ENCODE measurements around the gene EMP2. TPM values are rescaled to one million over a fixed set of nuclear protein-coding genes. Genes with fewer than 3 reads are reported as not detected.

The EMP2 gene
- 0.22 TPM for polyA plus RNA-seq (2013)

- under 1% methylated on average over 71 of the region's 91 CpGs for WGBS (ENCODE audit: insufficient coverage)
- peak in 2 of 3 donors; percentile 19 to 43 for DNase-seq
- POLR2A ChIA-PET, result interaction anchor here (0.6 kb wide), 1 partner anchor 217 kb away, joined by 6 read pairs; no protein-coding TSS in a partner anchor
Measured at GRCh38 chr16:10579965-10580882, at the start of gene EMP2. Gene EMP2 (minus strand): TSS chr16:10580598. CDS start chr16:10547617, 32,981 bp downstream.

GRCh38 chr16:10629592-10629963 is 49.2 kb upstream of the EMP2 start:
- ChIA-PET POLR2A (no interaction called here), CTCF (interaction anchor here (0.9 kb wide), 1 partner anchor 20 kb away, joined by 4 read pairs; no protein-coding TSS in a partner anchor)
- H3K27me3 ChIP-seq (replicated peaks in 2 of 5; ENCODE audit: control insufficient read depth in 4 of 5, insufficient read depth in 5 of 5, low read length in 4 of 5), result peaks cover 0 to 1% (median 0%) of the 10 kb centered on the region in 5 experiments
- no peak overlapping the region for H3K4me3 ChIP-seq (ENCODE audit: control insufficient read depth in 1 of 7, extremely low read depth in 1 of 7, insufficient read depth in 4 of 7, low read depth in 2 of 7, low read length in 6 of 7)
- WGBS (ENCODE audit: insufficient coverage), result 87% methylated on average over 6 of the region's 6 CpGs
- H3K27ac ChIP-seq (ENCODE audit: insufficient read depth in 1 of 2, low read depth in 1 of 2, low read length in 2 of 2, poor library complexity in 1 of 2, severe bottlenecking in 2 of 2), result no peak overlapping the region
- H3K4me1 ChIP-seq (ENCODE audit: control extremely low read depth in 1 of 4, control insufficient read depth in 4 of 4, insufficient read depth in 4 of 4, low read length in 3 of 4), result peaks cover 0 to 3% (median 0%) of the 10 kb centered on the region in 4 experiments
- H3K36me3 ChIP-seq (ENCODE audit: control insufficient read depth in 4 of 4, insufficient read depth in 4 of 4, low read length in 3 of 4), result no peaks in the 10 kb centered on the region
- DNase-seq, result no peak
- H3K9me3 ChIP-seq (ENCODE audit: control extremely low read depth in 1 of 5, control insufficient read depth in 4 of 5, insufficient read depth in 2 of 5, low read depth in 1 of 5, low read length in 4 of 5), result peaks cover 0 to 1% (median 0%) of the 10 kb centered on the region in 5 experiments

More at GRCh38 chr16:10579965-10580882, at the start of gene EMP2:
- CTCF ChIA-PET, result interaction anchor here (1.3 kb wide), 1 partner anchor 66 kb away, joined by 4 read pairs; no protein-coding TSS in a partner anchor
- Histone ChIP-seq H3K4me1 (ENCODE audit: control extremely low read depth in 1 of 4, control insufficient read depth in 4 of 4, insufficient read depth in 4 of 4, low read length in 3 of 4) (peaks cover 0 to 19% (median 10%) of the 10 kb centered on the region in 4 experiments), H3K4me3 (ENCODE audit: control insufficient read depth in 1 of 7, extremely low read depth in 1 of 7, insufficient read depth in 4 of 7, low read depth in 2 of 7, low read length in 6 of 7) (peak within 1 kb of the TSS; percentile 4 to 71 (median 54)), H3K36me3 (ENCODE audit: control insufficient read depth in 4 of 4, insufficient read depth in 4 of 4, low read length in 3 of 4) (no peaks in the 10 kb centered on the region), H3K27ac (ENCODE audit: insufficient read depth in 1 of 2, low read depth in 1 of 2, low read length in 2 of 2, poor library complexity in 1 of 2, severe bottlenecking in 2 of 2) (no peak within 1 kb of the TSS), H3K9me3 (ENCODE audit: control extremely low read depth in 1 of 5, control insufficient read depth in 4 of 5, insufficient read depth in 2 of 5, low read depth in 1 of 5, low read length in 4 of 5) (peaks cover 0 to 5% (median 3%) of the 10 kb centered on the region in 5 experiments), H3K27me3 (replicated peaks in 2 of 5; ENCODE audit: control insufficient read depth in 4 of 5, insufficient read depth in 5 of 5, low read length in 4 of 5) (peaks cover 0 to 59% (median 33%) of the 10 kb centered on the region in 5 experiments)

- Histone ChIP-seq H3K9me3 (ENCODE audit: control extremely low read depth in 1 of 5, control insufficient read depth in 4 of 5, insufficient read depth in 2 of 5, low read depth in 1 of 5, low read length in 4 of 5) (no peaks in the 10 kb centered on the region), H3K27ac (ENCODE audit: insufficient read depth in 1 of 2, low read depth in 1 of 2, low read length in 2 of 2, poor library complexity in 1 of 2, severe bottlenecking in 2 of 2) (no peak overlapping the region), H3K36me3 (ENCODE audit: control insufficient read depth in 4 of 4, insufficient read depth in 4 of 4, low read length in 3 of 4) (no peaks in the 10 kb centered on the region), H3K4me3 (ENCODE audit: control insufficient read depth in 1 of 7, extremely low read depth in 1 of 7, insufficient read depth in 4 of 7, low read depth in 2 of 7, low read length in 6 of 7) (no peak overlapping the region), H3K27me3 (replicated peaks in 2 of 5; ENCODE audit: control insufficient read depth in 4 of 5, insufficient read depth in 5 of 5, low read length in 4 of 5) (no peaks in the 10 kb centered on the region), H3K4me1 (ENCODE audit: control extremely low read depth in 1 of 4, control insufficient read depth in 4 of 4, insufficient read depth in 4 of 4, low read length in 3 of 4) (peaks cover 0 to 3% (median 0%) of the 10 kb centered on the region in 4 experiments)
- POLR2A ChIA-PET, result no interaction called here
- CTCF ChIA-PET, result no interaction called here
- DNase-seq, result peak; percentile 11 to 65 (median 56)
- 97% methylated on average over 8 of the region's 12 CpGs for WGBS (ENCODE audit: insufficient coverage)
Measured at GRCh38 chr16:10625595-10626357, 45.4 kb upstream of the EMP2 start.

- no peaks in the 10 kb centered on the region for H3K36me3 ChIP-seq (ENCODE audit: control insufficient read depth in 4 of 4, insufficient read depth in 4 of 4, low read length in 3 of 4)
- POLR2A ChIA-PET, result no interaction called here
- H3K4me3 ChIP-seq (ENCODE audit: control insufficient read depth in 1 of 7, extremely low read depth in 1 of 7, insufficient read depth in 4 of 7, low read depth in 2 of 7, low read length in 6 of 7), result no peak overlapping the region
- no peaks in the 10 kb centered on the region for H3K9me3 ChIP-seq (ENCODE audit: control extremely low read depth in 1 of 5, control insufficient read depth in 4 of 5, insufficient read depth in 2 of 5, low read depth in 1 of 5, low read length in 4 of 5)
- 98% methylated on average over 4 of the region's 6 CpGs for WGBS (ENCODE audit: insufficient coverage)
- H3K27ac ChIP-seq (ENCODE audit: insufficient read depth in 1 of 2, low read depth in 1 of 2, low read length in 2 of 2, poor library complexity in 1 of 2, severe bottlenecking in 2 of 2), result no peak overlapping the region
- H3K27me3 ChIP-seq (replicated peaks in 2 of 5; ENCODE audit: control insufficient read depth in 4 of 5, insufficient read depth in 5 of 5, low read length in 4 of 5), result peaks cover 0 to 4% (median 0%) of the 10 kb centered on the region in 5 experiments
- peaks cover 0 to 10% (median 3%) of the 10 kb centered on the region in 4 experiments for H3K4me1 ChIP-seq (ENCODE audit: control extremely low read depth in 1 of 4, control insufficient read depth in 4 of 4, insufficient read depth in 4 of 4, low read length in 3 of 4)
- CTCF ChIA-PET, result interaction anchor here (0.7 kb wide), 1 partner anchor 9 kb away, joined by 3 read pairs; no protein-coding TSS in a partner anchor
- no peak for DNase-seq
Measured at GRCh38 chr16:10624527-10624926, 44.1 kb upstream of the EMP2 start.

- DNase-seq, result no peak
- Histone ChIP-seq H3K27me3 (replicated peaks in 2 of 5; ENCODE audit: control insufficient read depth in 4 of 5, insufficient read depth in 5 of 5, low read length in 4 of 5) (peaks cover 0 to 4% (median 0%) of the 10 kb centered on the region in 5 experiments), H3K27ac (ENCODE audit: insufficient read depth in 1 of 2, low read depth in 1 of 2, low read length in 2 of 2, poor library complexity in 1 of 2, severe bottlenecking in 2 of 2) (no peak overlapping the region), H3K9me3 (ENCODE audit: control extremely low read depth in 1 of 5, control insufficient read depth in 4 of 5, insufficient read depth in 2 of 5, low read depth in 1 of 5, low read length in 4 of 5) (no peaks in the 10 kb centered on the region), H3K36me3 (ENCODE audit: control insufficient read depth in 4 of 4, insufficient read depth in 4 of 4, low read length in 3 of 4) (no peaks in the 10 kb centered on the region), H3K4me3 (ENCODE audit: control insufficient read depth in 1 of 7, extremely low read depth in 1 of 7, insufficient read depth in 4 of 7, low read depth in 2 of 7, low read length in 6 of 7) (no peak overlapping the region), H3K4me1 (ENCODE audit: control extremely low read depth in 1 of 4, control insufficient read depth in 4 of 4, insufficient read depth in 4 of 4, low read length in 3 of 4) (peaks cover 0 to 13% (median 3%) of the 10 kb centered on the region in 4 experiments)
- ChIA-PET CTCF (no interaction called here), POLR2A (no interaction called here)
- 100% methylated on average over 1 of the region's 3 CpGs for WGBS (ENCODE audit: insufficient coverage)
Measured at GRCh38 chr16:10623059-10623458, 42.7 kb upstream of the EMP2 start.

GRCh38 chr16:10622036-10622921 is 41.9 kb upstream of the EMP2 start:
- H3K27me3 ChIP-seq (replicated peaks in 2 of 5; ENCODE audit: control insufficient read depth in 4 of 5, insufficient read depth in 5 of 5, low read length in 4 of 5), result peaks cover 0 to 4% (median 0%) of the 10 kb centered on the region in 5 experiments
- ChIA-PET CTCF (no interaction called here), POLR2A (no interaction called here)
- H3K9me3 ChIP-seq (ENCODE audit: control extremely low read depth in 1 of 5, control insufficient read depth in 4 of 5, insufficient read depth in 2 of 5, low read depth in 1 of 5, low read length in 4 of 5), result no peaks in the 10 kb centered on the region
- no peaks in the 10 kb centered on the region for H3K36me3 ChIP-seq (ENCODE audit: control insufficient read depth in 4 of 4, insufficient read depth in 4 of 4, low read length in 3 of 4)
- no peak overlapping the region for H3K4me3 ChIP-seq (ENCODE audit: control insufficient read depth in 1 of 7, extremely low read depth in 1 of 7, insufficient read depth in 4 of 7, low read depth in 2 of 7, low read length in 6 of 7)
- WGBS (ENCODE audit: insufficient coverage), result 92% methylated on average over 14 of the region's 19 CpGs
- peaks cover 0 to 14% (median 3%) of the 10 kb centered on the region in 4 experiments for H3K4me1 ChIP-seq (ENCODE audit: control extremely low read depth in 1 of 4, control insufficient read depth in 4 of 4, insufficient read depth in 4 of 4, low read length in 3 of 4)
- no peak overlapping the region for H3K27ac ChIP-seq (ENCODE audit: insufficient read depth in 1 of 2, low read depth in 1 of 2, low read length in 2 of 2, poor library complexity in 1 of 2, severe bottlenecking in 2 of 2)
- peak in 1 of 3 donors; percentile 27 for DNase-seq

All from common myeloid progenitor, CD34-positive (primary cell).